SK-N-SH (cell line): ENCODE measurements around the gene LGI4. TPM values are rescaled to one million over a fixed set of nuclear protein-coding genes. Genes with fewer than 3 reads are reported as not detected.

Experiments used
- CTCF ChIA-PET: fragments of 300-600, 350-600 bp; formaldehyde crosslinking; extraction: SDS; loops from one replicate; lab custom pipeline; 2021; lab: Yijun Ruan, JAX
- POLR2A ChIA-PET: fragments of 350-600 bp; sonication (Branson Sonifier 250); formaldehyde crosslinking; extraction: SDS; loops from one replicate; lab custom pipeline; 2020; ENCODE audit warnings: antibody characterized with exemption, inconsistent platforms; lab: Yijun Ruan, JAX
- DNase-seq: peaks from one replicate; pipeline ENCODE4 v3.0.0; 2012
- H2AFZ ChIP-seq: fragments of 200-600 bp; sonication (generic); 2 replicates; pipeline ENCODE4 v1.8.1; 2016; ENCODE audit warnings: antibody characterized with exemption, mild to moderate bottlenecking, low read depth
- H3F3A ChIP-seq: fragments of 200-600 bp; sonication (generic); replicated peaks from 2 replicates; pipeline ENCODE3; 2016; ENCODE audit warnings: antibody characterized with exemption, mild to moderate bottlenecking; ENCODE audit not compliant: insufficient read depth
- H3K27ac ChIP-seq, 2 experiments: fragments of 200-500 bp in 1 of 2; fragments of 200-600 bp in 1 of 2; sonication (Bioruptor generic) in 1 of 2; sonication (generic), shearing (Covaris generic) in 1 of 2; 2 replicates each; pipeline versions ENCODE4 v1.5.1 to v1.6.1; 2014 to 2016; ENCODE audit warnings: low read depth in 2 of 2, inconsistent platforms in 1 of 2, low read length in 1 of 2, mild to moderate bottlenecking in 1 of 2, mixed read lengths in 1 of 2
- H3K27me3 ChIP-seq: fragments of 200-600 bp; sonication (generic), shearing (Covaris generic); 2 replicates; pipeline ENCODE4 v1.6.1; 2016; ENCODE audit warnings: mixed run types; ENCODE audit not compliant: insufficient read depth
- H3K36me3 ChIP-seq, 2 experiments: fragments of 200-500 bp in 1 of 2; fragments of 200-600 bp in 1 of 2; sonication (Bioruptor generic) in 1 of 2; sonication (generic) in 1 of 2; replicated peaks in 1 of 2; 2 replicates each; pipeline versions ENCODE3 to v1.5.1; 2014 to 2016; ENCODE audit warnings: low read length in 1 of 2, mild to moderate bottlenecking in 1 of 2; ENCODE audit not compliant: insufficient read depth in 2 of 2, control insufficient read depth in 1 of 2
- H3K4me1 ChIP-seq, 2 experiments: fragments of 200-500 bp in 1 of 2; fragments of 200-600 bp in 1 of 2; sonication (Bioruptor generic) in 1 of 2; sonication (generic), shearing (Covaris generic) in 1 of 2; 2 replicates each; pipeline versions ENCODE4 v1.5.1 to v1.6.1; 2014 to 2016; ENCODE audit warnings: low read depth in 1 of 2, low read length in 1 of 2, mixed run types in 1 of 2; ENCODE audit not compliant: insufficient read depth in 2 of 2, control insufficient read depth in 1 of 2
- H3K4me2 ChIP-seq: fragments of 200-600 bp; sonication (generic), shearing (Covaris generic); 2 replicates; pipeline ENCODE4 v1.6.1; 2017; ENCODE audit warnings: mixed run types
- H3K4me3 ChIP-seq, 2 experiments: fragments of 200-500 bp in 1 of 2; fragments of 200-600 bp in 1 of 2; sonication (Bioruptor generic) in 1 of 2; sonication (generic), shearing (Covaris generic) in 1 of 2; 2 replicates each; pipeline versions ENCODE4 v1.5.1 to v1.8.1; 2014 to 2016; ENCODE audit warnings: low read depth in 2 of 2, inconsistent platforms in 1 of 2, low read length in 1 of 2, mild to moderate bottlenecking in 1 of 2, mixed read lengths in 1 of 2, moderate library complexity in 1 of 2
- H3K79me2 ChIP-seq: fragments of 200-600 bp; sonication (generic); 2 replicates; pipeline ENCODE4 v1.8.1; 2017; ENCODE audit warnings: mild to moderate bottlenecking; ENCODE audit not compliant: insufficient read depth
- H3K9ac ChIP-seq: fragments of 200-600 bp; sonication (generic); 2 replicates; pipeline ENCODE4 v1.6.1; 2017; ENCODE audit warnings: mixed run types
- H3K9me2 ChIP-seq: fragments of 200-600 bp; sonication (generic); 2 replicates; pipeline ENCODE4 v1.6.1; 2017; ENCODE audit warnings: mixed run types
- H3K9me3 ChIP-seq: fragments of 200-600 bp; sonication (generic); 2 replicates; pipeline ENCODE4 v1.6.1; 2017; ENCODE audit warnings: mixed run types, mild to moderate bottlenecking, moderate library complexity
- H4K20me1 ChIP-seq: fragments of 200-600 bp; sonication (generic); 2 replicates; pipeline ENCODE4 v1.6.1; 2017; ENCODE audit warnings: mild to moderate bottlenecking, mixed run types; ENCODE audit not compliant: insufficient read depth
- CHD2 ChIP-seq: fragments of 150-350 bp; IDR thresholded peaks from 2 replicates; pipeline ENCODE4 v1.6.1; 2018; ENCODE audit warnings: low read length; ENCODE audit not compliant: partially characterized antibody
- ELF1 ChIP-seq: IDR thresholded peaks from 2 replicates; pipeline ENCODE4 v1.4.0; 2012
- EP300 ChIP-seq, 2 experiments: IDR thresholded peaks; 2 replicates each; pipeline versions ENCODE4 v1.4.0 to v1.6.1; 2012; ENCODE audit warnings: borderline replicate concordance in 1 of 2, low read depth in 1 of 2, low read length in 1 of 2
- EZH2phosphoT487 ChIP-seq: fragments of 200-600 bp; sonication (generic); IDR thresholded peaks from 2 replicates; pipeline ENCODE4 v1.6.1; 2017; ENCODE audit warnings: low read depth, mixed run types, mild to moderate bottlenecking, antibody characterized with exemption, moderate library complexity, borderline replicate concordance
- FOXM1 ChIP-seq: IDR thresholded peaks from 2 replicates; pipeline ENCODE4 v1.4.0; 2012; ENCODE audit warnings: low read depth, mild to moderate bottlenecking
- GABPA ChIP-seq: IDR thresholded peaks from 2 replicates; pipeline ENCODE4 v1.4.0; 2012; ENCODE audit warnings: low read depth, mild to moderate bottlenecking
- IRF3 ChIP-seq: fragments of 150-350 bp; IDR thresholded peaks from 2 replicates; pipeline ENCODE4 v1.6.1; 2016; ENCODE audit warnings: mild to moderate bottlenecking, low read depth, low read length
- NRF1 ChIP-seq: IDR thresholded peaks from 2 replicates; pipeline ENCODE4 v1.6.1; 2012; ENCODE audit warnings: low read depth, mild to moderate bottlenecking, low read length
- RAD21 ChIP-seq: IDR thresholded peaks from 2 replicates; pipeline ENCODE4 v1.6.1; 2012; ENCODE audit warnings: mild to moderate bottlenecking, low read length
- RCOR1 ChIP-seq: fragments of 150-350 bp; IDR thresholded peaks from 2 replicates; pipeline ENCODE4 v1.6.1; 2017; ENCODE audit warnings: antibody characterized with exemption, low read length
- SIN3A ChIP-seq: IDR thresholded peaks from 2 replicates; pipeline ENCODE4 v1.6.1; 2012; ENCODE audit warnings: low read depth, mild to moderate bottlenecking, low read length, moderate library complexity, borderline replicate concordance
- USF2 ChIP-seq: fragments of 150-350 bp; IDR thresholded peaks from 2 replicates; pipeline ENCODE4 v1.6.1; 2017; ENCODE audit warnings: antibody characterized with exemption, low read length, low read depth, borderline replicate concordance
- YY1 ChIP-seq: IDR thresholded peaks from 2 replicates; pipeline ENCODE4 v1.4.0; 2012; ENCODE audit warnings: low read depth, mild to moderate bottlenecking
- WGBS: methylation state at CpG from one replicate; pipeline ENCODE4 v1.1.6; 2017; ENCODE audit warnings: low lambda C conversion rate; 5-methylcytosine and 5-hydroxymethylcytosine counted together
- polyA plus RNA-seq, 3 experiments: library from polyadenylated mRNA; depleted of rRNA; stranded (reverse); fragments of >200 nt; gene quantifications; 2 replicates each; pipeline ENCODE4 v1.2.3, GENCODE V29; 2012
- TF ChIP-seq, protein P1 (sequence below): IDR thresholded peaks from 2 replicates; pipeline ENCODE4 v1.4.0; 2012; ENCODE audit warnings: low read depth, borderline replicate concordance
- TF ChIP-seq, protein P2 (sequence below): IDR thresholded peaks from 2 replicates; pipeline ENCODE4 v1.6.1; 2012; ENCODE audit warnings: mild to moderate bottlenecking, low read depth, low read length, moderate library complexity
- TF ChIP-seq, protein P3 (sequence below): IDR thresholded peaks from 2 replicates; pipeline ENCODE4 v1.4.0; 2012; ENCODE audit warnings: low read depth, borderline replicate concordance

Gene LGI4
- polyA plus RNA-seq, 1 of the 3 experiments (the other 2 are of a cell fraction), result 0.05 TPM

GRCh38 chr19:35162471-35163326 is 27.8 kb upstream of the LGI4 start (continued):
- TF ChIP-seq, protein P1, sequence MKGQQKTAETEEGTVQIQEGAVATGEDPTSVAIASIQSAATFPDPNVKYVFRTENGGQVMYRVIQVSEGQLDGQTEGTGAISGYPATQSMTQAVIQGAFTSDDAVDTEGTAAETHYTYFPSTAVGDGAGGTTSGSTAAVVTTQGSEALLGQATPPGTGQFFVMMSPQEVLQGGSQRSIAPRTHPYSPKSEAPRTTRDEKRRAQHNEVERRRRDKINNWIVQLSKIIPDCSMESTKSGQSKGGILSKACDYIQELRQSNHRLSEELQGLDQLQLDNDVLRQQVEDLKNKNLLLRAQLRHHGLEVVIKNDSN, result no peak
- TF ChIP-seq YY1, result no peak
- TF ChIP-seq EP300 (IDR thresholded peaks at IDR 0.05; ENCODE audit: borderline replicate concordance in 1 of 2, low read depth in 1 of 2, low read length in 1 of 2), result no peak
- no peak for TF ChIP-seq RAD21
- TF ChIP-seq EZH2phosphoT487, result no peak
- TF ChIP-seq, protein P2, sequence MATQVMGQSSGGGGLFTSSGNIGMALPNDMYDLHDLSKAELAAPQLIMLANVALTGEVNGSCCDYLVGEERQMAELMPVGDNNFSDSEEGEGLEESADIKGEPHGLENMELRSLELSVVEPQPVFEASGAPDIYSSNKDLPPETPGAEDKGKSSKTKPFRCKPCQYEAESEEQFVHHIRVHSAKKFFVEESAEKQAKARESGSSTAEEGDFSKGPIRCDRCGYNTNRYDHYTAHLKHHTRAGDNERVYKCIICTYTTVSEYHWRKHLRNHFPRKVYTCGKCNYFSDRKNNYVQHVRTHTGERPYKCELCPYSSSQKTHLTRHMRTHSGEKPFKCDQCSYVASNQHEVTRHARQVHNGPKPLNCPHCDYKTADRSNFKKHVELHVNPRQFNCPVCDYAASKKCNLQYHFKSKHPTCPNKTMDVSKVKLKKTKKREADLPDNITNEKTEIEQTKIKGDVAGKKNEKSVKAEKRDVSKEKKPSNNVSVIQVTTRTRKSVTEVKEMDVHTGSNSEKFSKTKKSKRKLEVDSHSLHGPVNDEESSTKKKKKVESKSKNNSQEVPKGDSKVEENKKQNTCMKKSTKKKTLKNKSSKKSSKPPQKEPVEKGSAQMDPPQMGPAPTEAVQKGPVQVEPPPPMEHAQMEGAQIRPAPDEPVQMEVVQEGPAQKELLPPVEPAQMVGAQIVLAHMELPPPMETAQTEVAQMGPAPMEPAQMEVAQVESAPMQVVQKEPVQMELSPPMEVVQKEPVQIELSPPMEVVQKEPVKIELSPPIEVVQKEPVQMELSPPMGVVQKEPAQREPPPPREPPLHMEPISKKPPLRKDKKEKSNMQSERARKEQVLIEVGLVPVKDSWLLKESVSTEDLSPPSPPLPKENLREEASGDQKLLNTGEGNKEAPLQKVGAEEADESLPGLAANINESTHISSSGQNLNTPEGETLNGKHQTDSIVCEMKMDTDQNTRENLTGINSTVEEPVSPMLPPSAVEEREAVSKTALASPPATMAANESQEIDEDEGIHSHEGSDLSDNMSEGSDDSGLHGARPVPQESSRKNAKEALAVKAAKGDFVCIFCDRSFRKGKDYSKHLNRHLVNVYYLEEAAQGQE, result no peak
- TF ChIP-seq SIN3A, result no peak

GRCh38 chr19:35161434-35161743 is 26.5 kb upstream of the LGI4 start:
- no peaks in the 10 kb centered on the region for H3K4me1 ChIP-seq
- TF ChIP-seq RCOR1 (no peak), IRF3 (no peak), USF2 (no peak), ELF1 (no peak), GABPA (no peak), FOXM1 (no peak), NRF1 (no peak), CHD2 (no peak), EZH2phosphoT487 (no peak)
- TF ChIP-seq, protein P2, result no peak
- TF ChIP-seq, protein P3, sequence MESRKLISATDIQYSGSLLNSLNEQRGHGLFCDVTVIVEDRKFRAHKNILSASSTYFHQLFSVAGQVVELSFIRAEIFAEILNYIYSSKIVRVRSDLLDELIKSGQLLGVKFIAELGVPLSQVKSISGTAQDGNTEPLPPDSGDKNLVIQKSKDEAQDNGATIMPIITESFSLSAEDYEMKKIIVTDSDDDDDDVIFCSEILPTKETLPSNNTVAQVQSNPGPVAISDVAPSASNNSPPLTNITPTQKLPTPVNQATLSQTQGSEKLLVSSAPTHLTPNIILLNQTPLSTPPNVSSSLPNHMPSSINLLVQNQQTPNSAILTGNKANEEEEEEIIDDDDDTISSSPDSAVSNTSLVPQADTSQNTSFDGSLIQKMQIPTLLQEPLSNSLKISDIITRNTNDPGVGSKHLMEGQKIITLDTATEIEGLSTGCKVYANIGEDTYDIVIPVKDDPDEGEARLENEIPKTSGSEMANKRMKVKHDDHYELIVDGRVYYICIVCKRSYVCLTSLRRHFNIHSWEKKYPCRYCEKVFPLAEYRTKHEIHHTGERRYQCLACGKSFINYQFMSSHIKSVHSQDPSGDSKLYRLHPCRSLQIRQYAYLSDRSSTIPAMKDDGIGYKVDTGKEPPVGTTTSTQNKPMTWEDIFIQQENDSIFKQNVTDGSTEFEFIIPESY, result no peak
- TF ChIP-seq, all 33 proteins: peak for 0
- ChIA-PET CTCF (interaction anchor here (1.0 to 1.2 kb wide), 2 partner anchors 94 to 307 kb away, joined by 3 read pairs; no protein-coding TSS in a partner anchor), POLR2A (no interaction called here)
- no peaks in the 10 kb centered on the region; the same call in 1 of the 2 replicates for H3K79me2 ChIP-seq
- no peaks in the 10 kb centered on the region for H3F3A ChIP-seq
- WGBS, result 67% methylated on average over 2 of the region's 2 CpGs
- H3K4me3 ChIP-seq, result no peak overlapping the region
- no peaks in the 10 kb centered on the region; the same call in 1 of the 2 replicates for H3K9me3 ChIP-seq
- no peaks in the 10 kb centered on the region for H4K20me1 ChIP-seq
- no peak for DNase-seq
- H3K9me2 ChIP-seq, result no peaks in the 10 kb centered on the region
- H3K4me2 ChIP-seq, result no peak overlapping the region
- H3K27ac ChIP-seq, result no peak overlapping the region
- H3K9ac ChIP-seq, result no peak overlapping the region
- no peak overlapping the region for H2AFZ ChIP-seq
- H3K36me3 ChIP-seq, result peaks cover 11 to 71% of the 10 kb centered on the region in 2 experiments
- H3K27me3 ChIP-seq, result no peaks in the 10 kb centered on the region
